MM.1S (cell line): ENCODE data around the gene RAB3GAP2.

Source experiments
- DNase-seq: peaks from one replicate; pipeline ENCODE4 v3.0.0-alpha.2; 2015
- H2AFZ ChIP-seq: fragments of 300-600 bp; sonication (generic); 2 replicates; pipeline ENCODE4 v1.6.0; 2016; ENCODE audit warnings: antibody characterized with exemption, low read length
- H3F3A ChIP-seq: fragments of 300-600 bp; sonication (generic); 2 replicates; pipeline ENCODE4 v1.6.1; 2016; ENCODE audit warnings: mild to moderate bottlenecking, antibody characterized with exemption, low read length, moderate library complexity, mixed read lengths; ENCODE audit not compliant: insufficient read depth
- H3K27ac ChIP-seq: fragments of 300-600 bp; sonication (generic); 2 replicates; pipeline ENCODE4 v1.5.1; 2016; ENCODE audit warnings: mild to moderate bottlenecking, low read length
- H3K27me3 ChIP-seq: fragments of 300-600 bp; sonication (generic); replicated peaks from 2 replicates; pipeline ENCODE4 v1.6.0; 2016; ENCODE audit warnings: low read length; ENCODE audit not compliant: insufficient read depth
- H3K36me3 ChIP-seq: fragments of 300-600 bp; sonication (generic); replicated peaks from 2 replicates; pipeline ENCODE4 v1.6.1; 2016; ENCODE audit warnings: mild to moderate bottlenecking, low read length, mixed read lengths; ENCODE audit not compliant: insufficient read depth
- H3K4me1 ChIP-seq: fragments of 300-600 bp; sonication (generic); 2 replicates; pipeline ENCODE4 v1.6.1; 2016; ENCODE audit warnings: low read length, mixed read lengths
- H3K4me2 ChIP-seq: fragments of 300-600 bp; sonication (generic); 2 replicates; pipeline ENCODE4 v1.6.0; 2016; ENCODE audit warnings: low read depth, low read length
- H3K4me3 ChIP-seq: fragments of 300-600 bp; sonication (generic); 2 replicates; pipeline ENCODE4 v1.5.1; 2016; ENCODE audit warnings: low read length, mixed read lengths
- H3K79me2 ChIP-seq: fragments of 300-600 bp; sonication (generic); 2 replicates; pipeline ENCODE4 v1.6.1; 2016; ENCODE audit warnings: mixed run types, low read length, mixed read lengths
- H3K9ac ChIP-seq: fragments of 300-600 bp; sonication (generic); 2 replicates; pipeline ENCODE4 v1.6.1; 2016; ENCODE audit warnings: low read length, mixed read lengths
- H3K9me2 ChIP-seq: fragments of 300-600 bp; sonication (generic); replicated peaks from 2 replicates; pipeline ENCODE4 v1.6.1; 2016; ENCODE audit warnings: mild to moderate bottlenecking, low read length, mixed read lengths; ENCODE audit not compliant: insufficient read depth
- H3K9me3 ChIP-seq: fragments of 300-600 bp; sonication (generic); replicated peaks from 2 replicates; pipeline ENCODE4 v1.6.1; 2016; ENCODE audit warnings: mild to moderate bottlenecking, low read length, mixed read lengths; ENCODE audit not compliant: insufficient read depth
- H4K20me1 ChIP-seq: fragments of 300-600 bp; sonication (generic); 2 replicates; pipeline ENCODE4 v1.6.1; 2016; ENCODE audit warnings: mild to moderate bottlenecking, low read length, moderate library complexity, mixed read lengths; ENCODE audit not compliant: insufficient read depth
- EZH2 ChIP-seq: fragments of 300-600 bp; sonication (generic); optimal IDR thresholded peaks from 2 replicates; pipeline ENCODE3; 2017; ENCODE audit warnings: low read depth, mild to moderate bottlenecking, antibody characterized with exemption, low read length, mixed read lengths
- EZH2phosphoT487 ChIP-seq: fragments of 300-600 bp; sonication (generic); IDR thresholded peaks from 2 replicates; pipeline ENCODE4 v1.6.1; 2018; ENCODE audit warnings: antibody characterized with exemption, low read length
- TF ChIP-seq, protein P1 (sequence below): fragments of 300-600 bp; sonication (generic); IDR thresholded peaks from 2 replicates; pipeline ENCODE4 v1.5.1; 2016; ENCODE audit warnings: antibody characterized with exemption, low read length, mixed read lengths

The RAB3GAP2 gene

GRCh38 chr1:220235462-220235861 is 36.8 kb downstream of the RAB3GAP2 start:
- no peak overlapping the region for H2AFZ ChIP-seq
- peaks cover 57% of the 10 kb centered on the region for H3K79me2 ChIP-seq
- H3K27ac ChIP-seq, result no peak overlapping the region

GRCh38 chr1:220233927-220234326 is 38.3 kb downstream of the RAB3GAP2 start:
- H3F3A ChIP-seq, result no peaks in the 10 kb centered on the region
- no peak overlapping the region for H3K4me3 ChIP-seq
- no peaks in the 10 kb centered on the region for H3K36me3 ChIP-seq
- H2AFZ ChIP-seq, result no peak overlapping the region
- no peaks in the 10 kb centered on the region for H3K9me2 ChIP-seq
- H3K27ac ChIP-seq, result no peak overlapping the region
- H3K79me2 ChIP-seq, result peaks cover 51% of the 10 kb centered on the region
- no peaks in the 10 kb centered on the region for H3K9me3 ChIP-seq
- DNase-seq, result no peak
- no peak overlapping the region for H3K4me2 ChIP-seq
- no peaks in the 10 kb centered on the region; the same call in 1 of the 2 replicates for H4K20me1 ChIP-seq
- TF ChIP-seq EZH2phosphoT487, result no peak
- TF ChIP-seq EZH2, result no peak
- TF ChIP-seq, protein P1, sequence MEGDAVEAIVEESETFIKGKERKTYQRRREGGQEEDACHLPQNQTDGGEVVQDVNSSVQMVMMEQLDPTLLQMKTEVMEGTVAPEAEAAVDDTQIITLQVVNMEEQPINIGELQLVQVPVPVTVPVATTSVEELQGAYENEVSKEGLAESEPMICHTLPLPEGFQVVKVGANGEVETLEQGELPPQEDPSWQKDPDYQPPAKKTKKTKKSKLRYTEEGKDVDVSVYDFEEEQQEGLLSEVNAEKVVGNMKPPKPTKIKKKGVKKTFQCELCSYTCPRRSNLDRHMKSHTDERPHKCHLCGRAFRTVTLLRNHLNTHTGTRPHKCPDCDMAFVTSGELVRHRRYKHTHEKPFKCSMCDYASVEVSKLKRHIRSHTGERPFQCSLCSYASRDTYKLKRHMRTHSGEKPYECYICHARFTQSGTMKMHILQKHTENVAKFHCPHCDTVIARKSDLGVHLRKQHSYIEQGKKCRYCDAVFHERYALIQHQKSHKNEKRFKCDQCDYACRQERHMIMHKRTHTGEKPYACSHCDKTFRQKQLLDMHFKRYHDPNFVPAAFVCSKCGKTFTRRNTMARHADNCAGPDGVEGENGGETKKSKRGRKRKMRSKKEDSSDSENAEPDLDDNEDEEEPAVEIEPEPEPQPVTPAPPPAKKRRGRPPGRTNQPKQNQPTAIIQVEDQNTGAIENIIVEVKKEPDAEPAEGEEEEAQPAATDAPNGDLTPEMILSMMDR, result no peak
- H3K9ac ChIP-seq, result no peak overlapping the region
- H3K27me3 ChIP-seq, result no peaks in the 10 kb centered on the region
- no peaks in the 10 kb centered on the region for H3K4me1 ChIP-seq

More at GRCh38 chr1:220235462-220235861, 36.8 kb downstream of the RAB3GAP2 start:
- Histone ChIP-seq H3K4me1 (peaks cover 10% of the 10 kb centered on the region), H3F3A (no peaks in the 10 kb centered on the region), H3K4me2 (no peak overlapping the region), H3K27me3 (no peaks in the 10 kb centered on the region), H3K36me3 (no peaks in the 10 kb centered on the region), H4K20me1 (no peaks in the 10 kb centered on the region; the same call in 1 of the 2 replicates), H3K9me2 (no peaks in the 10 kb centered on the region), H3K4me3 (no peak overlapping the region), H3K9me3 (no peaks in the 10 kb centered on the region), H3K9ac (no peak overlapping the region)
- DNase-seq, result no peak
- TF ChIP-seq EZH2, result no peak
- TF ChIP-seq, protein P1, result no peak
- no peak for TF ChIP-seq EZH2phosphoT487

GRCh38 chr1:220229771-220230170 is 42.5 kb downstream of the RAB3GAP2 start:
- H3K36me3 ChIP-seq, result no peaks in the 10 kb centered on the region
- no peaks in the 10 kb centered on the region for H3K9me2 ChIP-seq
- H3K27me3 ChIP-seq, result no peaks in the 10 kb centered on the region
- peaks cover 49% of the 10 kb centered on the region for H3K79me2 ChIP-seq
- no peak for DNase-seq
- H3K4me3 ChIP-seq, result no peak overlapping the region
- no peaks in the 10 kb centered on the region for H3K4me1 ChIP-seq
- H3K27ac ChIP-seq, result no peak overlapping the region
- H3K9me3 ChIP-seq, result no peaks in the 10 kb centered on the region
- no peak for TF ChIP-seq EZH2
- TF ChIP-seq, protein P1, result no peak
- TF ChIP-seq EZH2phosphoT487, result no peak
- H3K9ac ChIP-seq, result no peak overlapping the region
- H4K20me1 ChIP-seq, result no peaks in the 10 kb centered on the region
- H2AFZ ChIP-seq, result no peak overlapping the region
- no peaks in the 10 kb centered on the region for H3F3A ChIP-seq
- no peak overlapping the region for H3K4me2 ChIP-seq
